Uterus (tissue), 4 donors: ENCODE data around the gene ITPR1. TPM values are rescaled to one million over a fixed set of nuclear protein-coding genes. Genes with fewer than 3 reads are reported as not detected.

Experiments used
- DNase-seq, 2 donors: peaks; one replicate each; pipeline ENCODE4 v3.0.0-alpha.2; 2019 to 2020
- H3K27ac ChIP-seq, 2 donors: fragments of 200-600 bp; sonication (generic); 1 replicate in 1 of 2; 2 replicates in 1 of 2; pipeline ENCODE4 v1.5.1; 2016 to 2018
- H3K27me3 ChIP-seq, 2 donors: fragments of 200-600 bp; sonication (generic); one replicate each; pipeline ENCODE4 v1.5.1; 2018 to 2019; ENCODE audit warnings: control low read depth in 1 of 2
- H3K36me3 ChIP-seq, 2 donors: fragments of 200-600 bp; sonication (generic); one replicate each; pipeline ENCODE4 v1.5.1; 2019; ENCODE audit warnings: control low read depth in 1 of 2
- H3K4me1 ChIP-seq, 2 donors: fragments of 200-600 bp; sonication (generic); one replicate each; pipeline ENCODE4 v1.5.1; 2018 to 2019; ENCODE audit warnings: control low read depth in 1 of 2
- H3K4me3 ChIP-seq, 2 donors: fragments of 200-600 bp; sonication (generic); 1 replicate in 1 of 2; 2 replicates in 1 of 2; pipeline ENCODE4 v1.5.1; 2018 to 2019; ENCODE audit warnings: mild to moderate bottlenecking in 1 of 2
- H3K9me3 ChIP-seq, 2 donors: fragments of 200-600 bp; sonication (generic); one replicate each; pipeline ENCODE4 v1.5.1; 2019; ENCODE audit warnings: control low read depth in 1 of 2
- CTCF ChIP-seq, 4 experiments: fragments of 200-600 bp in 2 of 4; fragments of 450-650 bp in 2 of 4; sonication (generic) in 2 of 4; IDR thresholded peaks; one replicate each; pipeline ENCODE4 v1.5.1; 2016 to 2019; ENCODE audit warnings: antibody characterized with exemption in 4 of 4, mild to moderate bottlenecking in 2 of 4, moderate library complexity in 1 of 4
- POLR2A ChIP-seq, 2 donors: fragments of 450-650 bp; IDR thresholded peaks; one replicate each; pipeline ENCODE4 v1.6.1; 2016; ENCODE audit warnings: antibody characterized with exemption in 2 of 2, mild to moderate bottlenecking in 1 of 2, moderate library complexity in 1 of 2
- intact Hi-C: fragments of 100-400 bp; cut with DNase I; formaldehyde crosslinking; loops from one replicate; pipeline ENCODE4 v1.15.1; 2023; ENCODE audit warnings: low total_unique reads
- total RNA-seq, 4 donors: library from RNA; depleted of rRNA in 3 of 4; stranded (reverse); fragments of >200 nt in 3 of 4; gene quantifications; one replicate each; pipeline versions ENCODE4 v1.1.0 to v1.2.4, GENCODE V29; 2014 to 2023
- donor health status: DM: yes; HTN: yes; CAD: no.

The ITPR1 gene
- total RNA-seq, 4 donors from 2014 or later: 98.2 to 224 (median 141) TPM

GRCh38 chr3:4564270-4564669 lies 71.1 kb downstream of the ITPR1 start:
- no peak for DNase-seq
- no peak overlapping the region for H3K4me3 ChIP-seq
- TF ChIP-seq POLR2A (IDR thresholded peaks at IDR 0.05) (no peak), CTCF (IDR thresholded peaks at IDR 0.05) (no peak)
- H3K36me3 ChIP-seq: no peaks in the 10 kb centered on the region
- H3K27ac ChIP-seq: no peak overlapping the region
- H3K4me1 ChIP-seq: peaks cover 0 to 4% of the 10 kb centered on the region in 2 donors
- H3K27me3 ChIP-seq: no peaks in the 10 kb centered on the region
- no peaks in the 10 kb centered on the region for H3K9me3 ChIP-seq
- intact Hi-C loops: no loop called here

- H3K4me1 ChIP-seq: peaks cover 0 to 4% of the 10 kb centered on the region in 2 donors
- no peaks in the 10 kb centered on the region for H3K27me3 ChIP-seq
- no peaks in the 10 kb centered on the region for H3K9me3 ChIP-seq
- DNase-seq: no peak
- no peaks in the 10 kb centered on the region for H3K36me3 ChIP-seq
- H3K27ac ChIP-seq: no peak overlapping the region
- H3K4me3 ChIP-seq: no peak overlapping the region
- TF ChIP-seq CTCF (IDR thresholded peaks at IDR 0.05): no peak
- TF ChIP-seq POLR2A (IDR thresholded peaks at IDR 0.05): no peak
- intact Hi-C loops: no loop called here
These were observed 71.9 kb downstream of the ITPR1 start for GRCh38 chr3:4564928-4565586.

- intact Hi-C loops: no loop called here
- DNase-seq: no peak
- Histone ChIP-seq H3K36me3 (no peaks in the 10 kb centered on the region), H3K27me3 (no peaks in the 10 kb centered on the region), H3K4me3 (no peak overlapping the region), H3K4me1 (peaks cover 0 to 4% of the 10 kb centered on the region in 2 donors), H3K9me3 (no peaks in the 10 kb centered on the region), H3K27ac (no peak overlapping the region)
- TF ChIP-seq CTCF (IDR thresholded peaks at IDR 0.05) (no peak), POLR2A (IDR thresholded peaks at IDR 0.05) (no peak)
These were observed 72.8 kb downstream of the ITPR1 start for GRCh38 chr3:4565809-4566501.

- no peak overlapping the region for H3K27ac ChIP-seq
- TF ChIP-seq CTCF (IDR thresholded peaks at IDR 0.05): no peak
- TF ChIP-seq POLR2A (IDR thresholded peaks at IDR 0.05): no peak
- peaks cover 0 to 4% of the 10 kb centered on the region in 2 donors for H3K4me1 ChIP-seq
- DNase-seq: no peak
- H3K27me3 ChIP-seq: no peaks in the 10 kb centered on the region
- no peak overlapping the region for H3K4me3 ChIP-seq
- no peaks in the 10 kb centered on the region for H3K36me3 ChIP-seq
- H3K9me3 ChIP-seq: no peaks in the 10 kb centered on the region
- intact Hi-C loops: no loop called here
These were observed 75.7 kb downstream of the ITPR1 start for GRCh38 chr3:4568841-4569240.

- no peaks in the 10 kb centered on the region for H3K4me1 ChIP-seq
- no peak overlapping the region for H3K27ac ChIP-seq
- no peak for DNase-seq
- H3K9me3 ChIP-seq: no peaks in the 10 kb centered on the region
- intact Hi-C loops: no loop called here
- no peaks in the 10 kb centered on the region for H3K27me3 ChIP-seq
- H3K4me3 ChIP-seq: no peak overlapping the region
- no peaks in the 10 kb centered on the region for H3K36me3 ChIP-seq
- TF ChIP-seq POLR2A (IDR thresholded peaks at IDR 0.05): no peak
- TF ChIP-seq CTCF (IDR thresholded peaks at IDR 0.05): no peak
These were observed 77.9 kb downstream of the ITPR1 start for GRCh38 chr3:4570840-4571621.
